Measurements from ENCODE around the gene DSPP.

Gene DSPP

DNA sequence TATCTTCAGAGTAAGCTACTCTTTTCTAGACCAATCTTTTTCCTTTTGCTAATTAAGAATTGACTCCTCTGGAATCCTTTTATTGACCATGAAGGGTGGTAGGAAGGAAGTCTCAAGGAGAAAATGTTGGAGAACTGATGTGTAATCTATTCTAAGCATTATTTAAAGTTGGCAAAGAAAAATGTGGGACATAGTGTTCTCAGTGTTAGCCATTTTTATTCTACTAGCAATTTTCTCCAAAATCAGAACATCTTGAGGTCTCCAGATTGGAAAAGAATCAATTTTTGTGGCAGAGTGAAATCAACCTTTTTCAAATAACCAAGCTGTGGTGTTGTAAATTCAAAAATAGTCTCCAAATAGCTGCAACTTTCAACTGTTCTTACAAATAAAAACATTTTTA is 23.3 kb downstream of the DSPP start:
- DNase-seq (ENCODE audit: low spot score) = no peak

GRCh38 chr4:87632469-87632868 is 24.1 kb downstream of the DSPP start:
- DNase-seq (ENCODE audit: low spot score) = no peak

DNA sequence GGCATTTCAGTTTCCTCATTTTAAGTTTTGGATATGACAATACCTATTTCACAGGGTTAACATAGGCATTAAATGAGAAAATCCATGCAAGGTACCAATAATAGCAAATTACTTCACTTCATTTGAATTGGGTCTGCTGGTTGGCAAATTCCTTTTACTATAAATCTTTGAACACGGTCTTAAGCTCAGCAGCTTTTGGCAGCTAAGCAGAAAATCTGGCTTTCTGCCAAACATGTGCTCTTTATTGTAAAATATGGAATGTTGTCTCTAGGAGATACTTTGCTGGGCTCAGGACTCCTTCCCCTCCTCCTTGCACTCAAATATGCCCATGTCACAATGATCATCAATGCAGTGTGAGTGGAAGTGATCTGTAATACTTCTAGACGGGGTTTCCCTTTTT is 24.9 kb downstream of the DSPP start:
- DNase-seq (ENCODE audit: low spot score) = no peak

DNA sequence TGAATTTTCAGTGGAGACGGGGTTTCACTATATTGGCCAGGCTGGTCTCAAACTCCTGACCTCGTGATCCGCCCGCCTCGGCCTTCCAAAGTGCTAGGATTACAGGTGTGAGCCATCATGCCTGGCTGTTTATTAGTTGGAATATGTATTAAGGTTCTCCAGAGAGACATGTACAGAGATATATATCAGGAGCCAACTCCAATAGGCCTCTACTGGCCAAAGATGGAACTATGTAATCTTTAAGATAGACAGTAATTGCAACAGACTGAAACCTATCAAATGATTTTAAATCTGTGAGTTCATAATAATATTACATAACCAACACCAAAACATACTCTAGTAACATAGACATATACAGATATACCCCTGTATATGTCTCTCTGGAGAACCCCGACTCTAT is 36.0 kb downstream of the DSPP start:
- DNase-seq (ENCODE audit: low spot score) = no peak

DNA sequence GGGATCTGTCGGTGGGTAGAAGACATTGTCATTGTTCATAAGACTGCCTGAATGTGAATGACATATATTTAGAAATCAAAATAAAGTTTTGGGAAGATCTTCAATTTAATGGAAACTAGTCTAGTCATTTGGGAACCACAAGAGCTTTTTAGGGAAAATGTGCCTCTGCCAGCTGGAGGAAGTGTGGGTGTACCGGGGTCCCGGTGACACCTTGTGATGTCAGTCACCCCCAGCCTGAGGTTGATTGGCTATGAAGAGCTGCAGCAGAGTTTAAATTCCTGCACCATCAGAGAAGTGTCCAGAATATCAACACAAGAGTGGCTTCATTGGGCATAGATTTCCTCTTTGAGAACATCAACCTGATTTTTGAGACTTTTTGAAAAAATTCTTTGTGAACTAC is 41.7 kb downstream of the DSPP start, which contains the start of gene DMP1:
TSS of gene DMP1 (plus strand) at position 301 of the 400 bp plus-strand sequence. CDS start 6,213 bp downstream, outside the sequence.
- no peak for DNase-seq (ENCODE audit: low spot score)

DNA sequence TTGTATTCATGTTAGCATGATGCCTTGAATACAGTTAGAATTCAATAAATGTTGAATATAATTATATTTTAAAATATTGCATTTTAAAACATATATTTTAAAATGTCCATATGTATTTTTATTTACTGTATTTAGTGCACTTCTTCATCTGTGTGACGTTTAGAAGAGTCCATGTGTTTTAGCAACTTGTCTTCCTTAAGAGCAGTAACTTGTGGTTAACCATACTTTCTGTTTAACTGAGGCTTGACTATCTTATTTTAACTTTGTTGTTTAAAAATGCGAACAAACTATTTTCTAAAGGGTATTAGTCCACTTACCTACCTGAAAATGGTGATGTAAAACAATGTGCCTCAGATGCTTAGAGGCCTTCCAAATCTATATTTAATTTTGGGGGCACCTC is 42.6 kb downstream of the DSPP start:
- no peak for DNase-seq (ENCODE audit: low spot score)

DNA sequence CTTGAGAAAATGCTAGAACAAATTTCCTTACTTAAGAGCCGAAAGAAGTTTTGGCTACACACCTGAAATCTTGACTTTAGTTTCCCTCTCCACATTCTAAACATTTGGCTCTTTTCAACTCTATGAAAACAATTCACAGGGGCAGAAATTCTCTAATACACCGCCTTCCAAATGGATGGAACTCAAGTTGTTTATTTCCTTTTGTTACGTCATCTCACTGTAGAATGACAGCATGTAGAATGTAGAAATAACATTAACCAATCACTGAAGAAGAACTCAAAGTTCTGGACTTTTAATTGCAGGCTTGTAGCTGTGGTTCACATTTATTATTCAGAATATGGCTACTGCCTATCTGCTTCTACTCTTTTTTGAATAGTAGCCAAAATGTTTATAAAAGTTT is 43.6 kb downstream of the DSPP start:
- DNase-seq (ENCODE audit: low spot score) = no peak

DNA sequence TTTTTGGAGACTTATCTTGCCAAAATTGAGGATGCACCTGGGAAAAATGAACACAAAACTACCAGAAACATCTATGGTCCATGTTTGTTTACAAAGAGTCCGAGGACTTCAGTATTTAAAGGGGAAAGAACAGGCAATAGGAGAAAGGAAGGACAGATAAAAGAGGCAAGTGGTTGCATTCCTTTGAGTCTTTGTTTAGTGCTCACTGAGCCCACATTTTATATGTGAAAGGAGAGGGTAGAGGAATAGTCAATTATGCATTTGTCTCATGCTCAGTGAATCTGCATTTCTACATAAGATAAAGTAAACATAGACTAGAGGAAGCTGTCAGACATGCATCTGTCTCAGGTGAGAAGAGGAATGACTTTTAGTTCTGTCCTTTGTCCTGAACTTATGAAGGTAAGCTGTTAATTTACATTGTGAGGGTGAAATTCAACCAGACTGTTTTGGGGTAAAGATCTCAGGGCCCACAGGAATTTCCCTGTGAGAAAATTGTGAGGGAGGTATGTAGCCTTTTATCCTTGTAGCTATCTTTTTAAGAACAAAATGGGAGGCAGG is 46.2 kb downstream of the DSPP start:
- DNase-seq (ENCODE audit: low spot score) = no peak

DNA sequence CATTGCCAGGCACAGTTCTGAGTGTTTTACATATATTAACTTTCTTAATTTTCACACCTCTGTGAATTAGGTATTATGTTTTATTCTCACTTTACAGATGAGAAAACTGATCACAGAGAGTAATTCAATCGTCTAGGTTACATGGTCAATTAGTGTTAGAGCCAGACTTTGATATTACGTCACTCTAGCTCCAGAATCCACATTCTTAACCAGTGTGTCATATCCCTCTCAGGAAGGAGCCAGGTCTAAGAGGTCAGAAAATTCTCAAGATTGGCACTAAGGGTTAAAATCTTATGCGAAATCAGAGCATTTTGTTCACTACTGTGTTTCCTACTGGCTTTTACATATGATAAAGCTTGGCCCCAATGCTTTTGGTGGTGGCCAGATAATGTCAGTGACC is 49.2 kb downstream of the DSPP start:
- DNase-seq (ENCODE audit: low spot score) = peak; percentile 9

GRCh38 chr4:87659247-87659931 is 51.1 kb downstream of the DSPP start:
- no peak for DNase-seq (ENCODE audit: low spot score)

GRCh38 chr4:87662871-87663270 is 54.5 kb downstream of the DSPP start:
- DNase-seq (ENCODE audit: low spot score) = no peak

Measured in AG08396 (cell line).